ENCODE measurements around the gene WNT4. TPM values are rescaled to one million over a fixed set of nuclear protein-coding genes. Genes with fewer than 3 reads are reported as not detected.

WNT4 gene
- total and polyA plus RNA-seq, 2 of the 8 experiments (the other 6 are each of a cell fraction or from before 2014, with no cell fraction given), result 1.3 to 6.6 TPM

DNA sequence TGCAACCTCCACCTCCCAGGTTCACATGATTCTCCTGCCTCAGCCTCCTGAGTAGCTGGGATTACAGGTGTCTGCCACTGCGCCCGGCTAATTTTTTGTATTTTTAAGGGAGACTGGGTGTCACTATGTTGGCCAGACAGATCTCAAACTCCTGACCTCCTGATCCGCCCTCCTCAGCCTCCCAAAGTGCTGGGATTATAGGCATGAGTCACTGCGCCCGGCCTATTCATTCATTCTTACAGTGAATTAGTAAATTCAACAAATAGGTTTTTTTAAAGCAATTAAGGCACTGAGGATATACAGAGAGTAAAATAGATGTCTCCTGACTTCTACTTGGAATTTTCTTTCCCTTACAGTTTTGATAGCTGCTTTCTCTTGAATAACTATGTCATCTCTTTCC, 46.9 kb downstream of the WNT4 start:
- Histone ChIP-seq H3K56ac (replicated peaks; ENCODE audit: insufficient read length, low read depth, low read length) (no peak overlapping the region), H2BK5ac (ENCODE audit: low read depth, low read length) (no peak overlapping the region), H4K5ac (ENCODE audit: insufficient read length, low read depth, low read length) (no peak overlapping the region), H2AK5ac (ENCODE audit: low read depth, low read length) (no peak overlapping the region), H2BK15ac (ENCODE audit: low read length) (no peak overlapping the region), H3K4ac (replicated peaks; ENCODE audit: insufficient read length, low read depth, low read length) (no peak overlapping the region), H3K4me3 (ENCODE audit: extremely low read depth in 1 of 4, insufficient read depth in 2 of 4, low read depth in 3 of 4, low read length in 4 of 4) (no peak overlapping the region), H3K36me3 (ENCODE audit: control insufficient read depth in 2 of 4, insufficient read depth in 4 of 4, low read length in 3 of 4) (peaks cover 0 to 13% (median 5%) of the 10 kb centered on the region in 4 experiments; a peak in 3 of 8 replicates), H3K9ac (replicated peaks in 1 of 4; ENCODE audit: extremely low read depth in 1 of 4, low read depth in 3 of 4, low read length in 3 of 4) (no peak overlapping the region), H4K8ac (ENCODE audit: extremely low read depth, insufficient read depth, low read length) (no peak overlapping the region), H3K27me3 (replicated peaks in 1 of 4; ENCODE audit: control insufficient read depth in 3 of 4, extremely low read depth in 1 of 4, insufficient read depth in 3 of 4, low read length in 3 of 4) (no peaks in the 10 kb centered on the region), H2BK120ac (replicated peaks; ENCODE audit: low read depth, low read length) (no peak overlapping the region), H2BK12ac (ENCODE audit: low read depth, low read length) (no peak overlapping the region), H2BK20ac (ENCODE audit: low read length) (no peak overlapping the region), H3K14ac (ENCODE audit: insufficient read length) (no peak overlapping the region), H3K27ac (ENCODE audit: low read depth, low read length) (no peak overlapping the region), H4K20me1 (replicated peaks in 1 of 2; ENCODE audit: control insufficient read depth in 1 of 2, insufficient read depth in 2 of 2, low read length in 2 of 2) (peaks cover 0 to 2% of the 10 kb centered on the region in 2 experiments), H3K79me1 (ENCODE audit: low read depth, low read length) (peaks cover 3% of the 10 kb centered on the region; the same call in 1 of the 2 replicates), H3K9me3 (ENCODE audit: insufficient read depth in 2 of 2, low read depth in 1 of 2, low read length in 1 of 2) (no peaks in the 10 kb centered on the region), H2AFZ (ENCODE audit: low read length) (no peak overlapping the region), H3K23me2 (ENCODE audit: low read depth, low read length) (no peaks in the 10 kb centered on the region), H3K4me2 (ENCODE audit: insufficient read depth in 1 of 2, low read depth in 2 of 2, low read length in 2 of 2) (no peak overlapping the region), H3K79me2 (ENCODE audit: control insufficient read depth in 1 of 2, insufficient read depth in 2 of 2, low read length in 2 of 2) (peaks cover 0 to 11% of the 10 kb centered on the region in 2 experiments; a peak in 2 of 4 replicates), H3K4me1 (replicated peaks in 1 of 4; ENCODE audit: control insufficient read depth in 3 of 4, insufficient read depth in 4 of 4, low read length in 3 of 4) (peaks cover 2 to 6% (median 4%) of the 10 kb centered on the region in 4 experiments; a peak in 4 of 7 replicates), H3K18ac (ENCODE audit: extremely low read depth, low read length) (no peak overlapping the region), H3K23ac (ENCODE audit: insufficient read length) (no peak overlapping the region), H4K91ac (replicated peaks; ENCODE audit: insufficient read length, low read length) (no peak overlapping the region)
- ChIA-PET CTCF (ENCODE audit: partially characterized antibody) (no interaction called here), POLR2A (ENCODE audit: partially characterized antibody) (interaction anchor here (0.5 kb wide), 1 partner anchor 575 kb away, joined by 3 read pairs; no protein-coding TSS in a partner anchor)
- DNase-seq (ENCODE audit: low read depth in 1 of 2, low spot score in 2 of 2) (no peak), FAIRE-seq (no peak)
- WGBS, 2 experiments (ENCODE audit: extremely low coverage in 1 of 2, insufficient coverage in 1 of 2, insufficient read length in 1 of 2, insufficient replicate concordance in 2 of 2, low coverage in 1 of 2, low lambda C conversion rate in 2 of 2, missing lambda C conversion rate in 1 of 2), result 96% methylated on average over 5 of the region's 5 CpGs; no CpG with 5 or more reads in 1 of the 2 experiments
- TF ChIP-seq SIX5 (IDR thresholded peaks at IDR 0.05; ENCODE audit: low read depth, low read length), result no peak
- TF ChIP-seq ASH2L (IDR thresholded peaks at IDR 0.05; ENCODE audit: low read length), result no peak
- TF ChIP-seq, protein P1, sequence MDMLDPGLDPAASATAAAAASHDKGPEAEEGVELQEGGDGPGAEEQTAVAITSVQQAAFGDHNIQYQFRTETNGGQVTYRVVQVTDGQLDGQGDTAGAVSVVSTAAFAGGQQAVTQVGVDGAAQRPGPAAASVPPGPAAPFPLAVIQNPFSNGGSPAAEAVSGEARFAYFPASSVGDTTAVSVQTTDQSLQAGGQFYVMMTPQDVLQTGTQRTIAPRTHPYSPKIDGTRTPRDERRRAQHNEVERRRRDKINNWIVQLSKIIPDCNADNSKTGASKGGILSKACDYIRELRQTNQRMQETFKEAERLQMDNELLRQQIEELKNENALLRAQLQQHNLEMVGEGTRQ (IDR thresholded peaks at IDR 0.05; ENCODE audit: low read length), result no peak
- TF ChIP-seq SIN3A (conservative IDR thresholded peaks at IDR 0.05 in 1 of 2, IDR thresholded peaks at IDR 0.05 in 1 of 2; ENCODE audit: low read depth in 1 of 2, low read length in 2 of 2), result no peak
- TF ChIP-seq SAP30 (IDR thresholded peaks at IDR 0.05; ENCODE audit: insufficient read depth, insufficient replicate concordance, low read length), result no peak
- TF ChIP-seq, protein P2, sequence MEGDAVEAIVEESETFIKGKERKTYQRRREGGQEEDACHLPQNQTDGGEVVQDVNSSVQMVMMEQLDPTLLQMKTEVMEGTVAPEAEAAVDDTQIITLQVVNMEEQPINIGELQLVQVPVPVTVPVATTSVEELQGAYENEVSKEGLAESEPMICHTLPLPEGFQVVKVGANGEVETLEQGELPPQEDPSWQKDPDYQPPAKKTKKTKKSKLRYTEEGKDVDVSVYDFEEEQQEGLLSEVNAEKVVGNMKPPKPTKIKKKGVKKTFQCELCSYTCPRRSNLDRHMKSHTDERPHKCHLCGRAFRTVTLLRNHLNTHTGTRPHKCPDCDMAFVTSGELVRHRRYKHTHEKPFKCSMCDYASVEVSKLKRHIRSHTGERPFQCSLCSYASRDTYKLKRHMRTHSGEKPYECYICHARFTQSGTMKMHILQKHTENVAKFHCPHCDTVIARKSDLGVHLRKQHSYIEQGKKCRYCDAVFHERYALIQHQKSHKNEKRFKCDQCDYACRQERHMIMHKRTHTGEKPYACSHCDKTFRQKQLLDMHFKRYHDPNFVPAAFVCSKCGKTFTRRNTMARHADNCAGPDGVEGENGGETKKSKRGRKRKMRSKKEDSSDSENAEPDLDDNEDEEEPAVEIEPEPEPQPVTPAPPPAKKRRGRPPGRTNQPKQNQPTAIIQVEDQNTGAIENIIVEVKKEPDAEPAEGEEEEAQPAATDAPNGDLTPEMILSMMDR (IDR thresholded peaks at IDR 0.05; ENCODE audit: control extremely low read depth in 1 of 3, insufficient read depth in 1 of 3, low read depth in 1 of 3, low read length in 3 of 3), result no peak
- TF ChIP-seq CBX5 (IDR thresholded peaks at IDR 0.05; ENCODE audit: low read depth, low read length), result no peak
- no peak for TF ChIP-seq RNF2 (IDR thresholded peaks at IDR 0.05; ENCODE audit: borderline replicate concordance, low read depth, low read length, missing control alignments, poor library complexity, severe bottlenecking)
